Bone marrow (tissue), 2 donors: ENCODE measurements around the gene MUC5B.
"Not testable (repeated sequence)": the region's sequence is repeated elsewhere in the genome, so short reads cannot be mapped to it uniquely, and the experiment has no call there.

Source experiments
- DNase-seq, 2 donors: peaks; one replicate each; lab custom pipeline; 2025; lab: John Stamatoyannopoulos, UW

Gene MUC5B

GRCh38 chr11:1189816-1190215 lies 33.0 kb upstream of the MUC5B start:
- DNase-seq, result not testable (repeated sequence)

DNA sequence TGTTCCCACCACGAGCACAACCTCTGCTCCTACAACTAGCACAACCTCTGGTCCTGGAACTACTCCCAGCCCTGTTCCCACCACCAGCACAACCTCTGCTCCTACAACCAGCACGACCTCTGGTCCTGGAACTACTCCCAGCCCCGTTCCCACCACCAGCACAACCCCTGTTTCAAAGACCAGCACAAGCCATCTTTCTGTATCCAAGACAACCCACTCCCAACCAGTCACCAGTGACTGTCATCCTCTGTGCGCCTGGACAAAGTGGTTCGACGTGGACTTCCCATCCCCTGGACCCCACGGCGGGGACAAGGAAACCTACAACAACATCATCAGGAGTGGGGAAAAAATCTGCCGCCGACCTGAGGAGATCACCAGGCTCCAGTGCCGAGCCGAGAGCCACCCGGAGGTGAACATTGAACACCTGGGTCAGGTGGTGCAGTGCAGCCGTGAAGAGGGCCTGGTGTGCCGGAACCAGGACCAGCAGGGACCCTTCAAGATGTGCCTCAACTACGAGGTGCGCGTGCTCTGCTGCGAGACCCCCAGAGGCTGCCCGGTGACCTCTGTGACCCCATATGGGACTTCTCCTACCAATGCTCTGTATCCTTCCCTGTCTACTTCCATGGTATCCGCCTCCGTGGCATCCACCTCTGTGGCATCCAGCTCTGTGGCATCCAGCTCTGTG lies 30.9 kb upstream of the MUC5B start:
- DNase-seq, result not testable (repeated sequence)

GRCh38 chr11:1192741-1193325 lies 30.0 kb upstream of the MUC5B start:
- DNase-seq, result no peak

DNA sequence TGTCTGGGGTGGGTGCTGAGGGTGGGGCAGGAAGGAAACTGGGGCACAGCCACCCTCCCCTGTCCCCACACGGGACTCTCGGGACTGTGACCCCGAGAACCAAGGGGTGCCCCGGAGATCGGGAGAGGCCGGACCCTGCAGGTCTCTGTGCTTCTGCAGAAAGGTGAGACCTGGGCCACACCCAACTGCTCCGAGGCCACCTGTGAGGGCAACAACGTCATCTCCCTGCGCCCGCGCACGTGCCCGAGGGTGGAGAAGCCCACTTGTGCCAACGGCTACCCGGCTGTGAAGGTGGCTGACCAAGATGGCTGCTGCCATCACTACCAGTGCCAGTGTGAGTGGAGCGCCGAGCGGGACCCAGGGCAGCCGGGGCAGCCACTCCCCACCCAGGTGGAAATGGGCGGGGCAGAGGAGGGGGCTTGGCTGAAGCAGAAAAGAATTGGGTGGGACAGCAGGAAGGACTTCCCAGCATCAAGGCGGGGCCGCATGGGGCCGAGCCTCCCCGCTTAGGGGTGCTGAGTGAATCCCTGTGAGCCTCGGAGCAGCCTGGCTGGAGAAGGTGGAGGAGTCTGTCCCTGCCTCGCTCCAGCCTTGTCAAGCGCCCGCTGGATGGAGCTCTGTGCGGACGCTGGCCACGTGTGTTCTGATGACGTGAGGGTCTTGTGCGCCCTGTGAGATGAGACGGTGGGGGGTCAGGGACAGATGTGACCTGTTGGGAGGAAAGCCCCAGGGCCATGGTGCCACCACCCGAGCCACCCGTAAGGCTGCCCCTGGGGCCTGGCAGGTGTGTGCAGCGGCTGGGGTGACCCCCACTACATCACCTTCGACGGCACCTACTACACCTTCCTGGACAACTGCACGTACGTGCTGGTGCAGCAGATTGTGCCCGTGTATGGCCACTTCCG lies 29.3 kb upstream of the MUC5B start:
- DNase-seq, result no peak

GRCh38 chr11:1194231-1194976 lies 28.5 kb upstream of the MUC5B start:
- no peak for DNase-seq

GRCh38 chr11:1194977-1195681 lies 27.7 kb upstream of the MUC5B start:
- DNase-seq, result no peak

- no peak for DNase-seq
Measured at GRCh38 chr11:1195682-1196515, 27.0 kb upstream of the MUC5B start.

GRCh38 chr11:1196516-1197391 lies 26.1 kb upstream of the MUC5B start:
- DNase-seq, result no peak

DNA sequence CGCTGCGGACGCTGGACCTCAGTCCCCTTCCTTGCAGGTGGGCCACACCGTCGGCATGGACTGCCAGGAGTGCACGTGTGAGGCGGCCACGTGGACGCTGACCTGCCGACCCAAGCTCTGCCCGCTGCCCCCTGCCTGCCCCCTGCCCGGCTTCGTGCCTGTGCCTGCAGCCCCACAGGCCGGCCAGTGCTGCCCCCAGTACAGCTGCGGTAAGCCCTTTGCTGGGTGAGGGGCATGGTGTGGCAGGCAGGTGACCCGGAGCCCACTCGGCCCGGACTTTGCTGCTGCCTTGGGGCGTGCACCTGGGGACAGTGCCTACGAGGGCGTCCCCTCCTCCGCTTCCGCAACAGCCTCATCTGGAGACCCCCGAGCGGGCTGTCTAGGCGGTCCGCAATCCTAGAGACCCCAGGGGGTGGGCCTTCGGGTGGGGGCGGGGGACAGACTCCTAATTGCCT lies 25.4 kb upstream of the MUC5B start:
- no peak for DNase-seq

- no peak for DNase-seq
Measured at GRCh38 chr11:1197886-1198560, 24.8 kb upstream of the MUC5B start.

DNA sequence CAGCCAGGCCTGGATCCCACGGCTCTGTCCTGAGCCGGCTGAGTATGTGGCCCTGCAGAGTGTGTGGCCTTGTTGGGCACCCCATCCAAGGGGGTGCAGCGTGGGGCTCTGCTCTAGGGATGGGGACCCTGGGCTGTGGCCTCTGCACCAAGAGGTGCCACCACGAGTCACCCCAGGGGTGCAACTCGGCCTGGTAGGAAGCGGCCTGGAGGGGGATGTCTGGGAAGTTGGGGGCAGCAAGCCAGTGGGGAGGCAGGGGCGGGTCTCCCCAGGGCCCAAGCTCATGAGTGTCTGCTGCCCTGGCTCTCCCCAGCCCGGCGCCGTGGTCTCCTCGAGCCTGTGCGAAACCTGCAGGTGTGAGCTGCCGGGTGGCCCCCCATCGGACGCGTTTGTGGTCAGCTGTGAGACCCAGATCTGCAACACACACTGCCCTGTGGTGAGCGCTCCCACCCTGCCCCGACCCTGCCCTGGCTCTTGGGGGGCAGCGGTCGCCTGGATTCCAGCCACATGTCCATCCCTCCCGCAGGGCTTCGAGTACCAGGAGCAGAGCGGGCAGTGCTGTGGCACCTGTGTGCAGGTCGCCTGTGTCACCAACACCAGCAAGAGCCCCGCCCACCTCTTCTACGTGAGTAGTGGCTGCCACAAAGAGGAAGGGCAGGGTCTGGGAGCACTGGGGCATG lies 24.2 kb upstream of the MUC5B start:
- DNase-seq, result no peak

GRCh38 chr11:1199241-1199750 lies 23.6 kb upstream of the MUC5B start:
- DNase-seq, result no peak

GRCh38 chr11:1199751-1200610 lies 22.9 kb upstream of the MUC5B start:
- no peak for DNase-seq

DNA sequence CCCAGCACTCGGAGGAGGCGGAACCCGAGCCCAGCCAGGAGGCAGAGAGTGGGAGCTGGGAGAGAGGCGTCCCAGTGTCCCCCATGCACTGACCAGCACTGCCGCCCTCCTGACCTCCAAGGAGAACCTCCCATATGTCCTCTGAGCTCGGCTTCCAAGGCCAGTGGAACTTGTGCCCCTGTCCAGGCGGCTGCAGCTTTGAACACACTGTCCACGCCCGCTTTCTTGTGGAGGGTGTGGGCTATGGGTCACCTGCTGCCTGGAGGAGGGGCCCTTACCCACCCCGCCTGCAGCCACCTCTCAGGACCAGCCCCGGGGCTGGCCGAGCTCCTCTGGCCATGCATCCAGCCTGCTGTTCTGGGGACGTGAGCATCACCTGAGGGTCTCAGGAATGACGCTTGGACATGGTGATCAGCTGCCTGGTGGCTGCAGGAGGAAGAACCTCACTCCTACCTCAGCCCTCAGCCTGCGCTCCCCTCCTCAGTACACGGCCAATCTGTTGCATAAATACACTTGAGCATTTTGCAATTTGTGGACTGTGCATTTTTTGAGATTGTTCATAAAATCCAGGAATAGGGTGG lies 22.2 kb upstream of the MUC5B start:
- no peak for DNase-seq

DNA sequence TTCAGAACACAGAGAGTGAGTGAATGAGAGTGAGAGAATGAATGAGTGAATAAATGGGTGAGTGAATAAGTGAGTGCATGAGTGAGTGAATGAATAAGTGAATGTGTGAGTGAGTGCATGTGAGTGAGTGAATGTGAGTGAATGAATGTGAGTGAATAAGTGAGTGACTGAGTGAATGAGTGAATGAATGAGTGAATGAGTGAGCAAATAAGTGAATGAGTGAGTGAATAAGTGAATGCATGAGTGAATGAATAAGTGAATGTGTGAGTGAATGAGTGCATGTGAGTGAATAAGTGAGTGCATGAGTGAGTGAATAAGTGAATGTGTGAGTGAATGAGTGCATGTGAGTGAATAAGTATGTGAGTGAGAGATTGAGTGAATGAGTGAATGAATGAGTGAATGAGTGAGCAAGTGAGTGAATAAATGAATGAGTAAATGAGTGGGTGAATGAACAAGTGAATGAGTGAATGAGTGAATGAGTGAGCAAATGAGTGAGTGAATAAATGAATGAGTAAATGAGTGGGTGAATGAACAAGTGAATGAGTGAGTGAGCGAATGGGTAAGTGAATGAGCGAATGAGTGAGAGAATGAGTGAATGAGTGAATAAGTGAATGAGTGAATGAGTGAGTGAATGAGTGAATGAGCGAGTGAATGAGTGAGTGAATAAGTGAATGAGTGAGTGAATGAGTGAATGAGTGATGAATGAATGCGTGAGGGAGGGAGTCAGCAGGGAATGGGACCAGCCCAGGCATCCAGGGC lies 21.3 kb upstream of the MUC5B start:
- DNase-seq, result no peak

DNA sequence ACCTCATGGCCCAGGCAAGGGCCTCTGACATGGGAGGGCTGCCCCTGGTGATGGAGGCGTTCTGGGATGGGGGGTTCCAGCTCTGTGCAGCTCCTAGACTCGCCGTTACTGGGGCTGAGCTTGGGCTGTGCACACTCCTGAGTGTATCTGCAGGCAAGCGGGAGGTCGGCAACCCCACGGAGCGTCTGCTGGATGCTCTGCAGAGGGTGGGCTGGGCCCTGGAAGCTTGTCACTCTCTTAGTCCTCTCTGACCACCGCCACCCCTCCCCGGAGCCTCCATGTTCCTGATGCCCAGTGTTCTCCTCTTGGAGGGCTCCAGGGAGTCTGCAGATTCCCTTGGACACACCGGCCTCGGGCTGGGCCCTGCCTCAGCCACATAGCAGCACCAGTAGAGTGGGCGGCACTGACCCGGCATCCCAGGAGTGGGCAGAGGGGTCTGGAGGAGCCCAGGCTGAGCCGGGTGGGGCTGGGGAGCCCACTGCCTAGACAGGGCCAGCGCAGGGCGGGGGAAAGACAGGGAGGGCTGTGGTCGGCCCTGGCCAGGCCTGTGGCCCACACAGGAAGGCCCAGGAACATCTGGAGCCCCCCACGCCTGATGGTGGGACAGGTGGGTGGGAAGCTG lies 20.6 kb upstream of the MUC5B start:
- DNase-seq, result no peak
